Sciatic nerve (tissue), 2 donors: ENCODE data around the gene CADPS2. TPM values are rescaled to one million over a fixed set of nuclear protein-coding genes. Genes with fewer than 3 reads are reported as not detected.

ENCODE experiments used
- ATAC-seq: fragments of 200-7000 bp; cut with Tn5 transposase; one replicate; pipeline ENCODE4 v1.9.1; 2020; ENCODE audit warnings: mild to moderate bottlenecking, moderate library complexity
- DNase-seq: peaks from one replicate; pipeline ENCODE4 v3.0.0-alpha.2; 2020; ENCODE audit warnings: low spot score
- intact Hi-C: fragments of 100-400 bp; cut with DNase I; formaldehyde crosslinking; loops from one replicate; pipeline ENCODE4 v1.14.2; 2022
- total RNA-seq: library from RNA; stranded (reverse); fragmentation: NEBNext Ultra II Directional; extraction: Animal tissue kit (Norgen Biotek cat#: 25700); gene quantifications from one replicate; pipeline ENCODE4 v1.2.1, GENCODE V29; 2021
- donor health status: DM: no; HTN: no; CAD: no.
- donor health status: DM: no; HTN: no; CAD: no.

Gene CADPS2
- total RNA-seq, 1 donor from 2014 or later = 11.0 TPM

GRCh38 chr7:122521767-122522166 is 364.5 kb downstream of the CADPS2 start:
- DNase-seq = no peak
- ATAC-seq = no peak
- intact Hi-C loops = no loop called here

- ATAC-seq = no peak
- DNase-seq = no peak
- intact Hi-C loops = no loop called here
These were observed 365.2 kb downstream of the CADPS2 start for GRCh38 chr7:122520971-122521555.

GRCh38 chr7:122518488-122518887 is 367.8 kb downstream of the CADPS2 start:
- no peak for DNase-seq
- intact Hi-C loops = no loop called here
- ATAC-seq = no peak

GRCh38 chr7:122517576-122517975 is 368.7 kb downstream of the CADPS2 start:
- DNase-seq = no peak
- ATAC-seq = no peak
- intact Hi-C loops = no loop called here

GRCh38 chr7:122515404-122515803 is 370.9 kb downstream of the CADPS2 start:
- ATAC-seq (no peak), DNase-seq (no peak)
- intact Hi-C loops = no loop called here

GRCh38 chr7:122511268-122511667 is 375.0 kb downstream of the CADPS2 start:
- intact Hi-C loops = no loop called here
- DNase-seq (no peak), ATAC-seq (no peak)

- ATAC-seq (no peak), DNase-seq (no peak)
- intact Hi-C loops = no loop called here
These were observed 378.7 kb downstream of the CADPS2 start for GRCh38 chr7:122507591-122507990.

- ATAC-seq (no peak), DNase-seq (no peak)
- intact Hi-C loops = no loop called here
These were observed 394.3 kb downstream of the CADPS2 start for GRCh38 chr7:122492007-122492406.

- intact Hi-C loops = no loop called here
- ATAC-seq = no peak
- DNase-seq = no peak
These were observed 398.0 kb downstream of the CADPS2 start for GRCh38 chr7:122488241-122488640.

GRCh38 chr7:122487131-122487530 is 399.1 kb downstream of the CADPS2 start:
- DNase-seq = no peak
- intact Hi-C loops = no loop called here
- no peak for ATAC-seq

GRCh38 chr7:122485856-122486255 is 400.4 kb downstream of the CADPS2 start:
- ATAC-seq = no peak
- DNase-seq = no peak
- intact Hi-C loops = no loop called here

- ATAC-seq (no peak), DNase-seq (no peak)
- intact Hi-C loops = no loop called here
These were observed 404.0 kb downstream of the CADPS2 start for GRCh38 chr7:122482212-122482611.

GRCh38 chr7:122470859-122471258 is 415.4 kb downstream of the CADPS2 start:
- intact Hi-C loops = no loop called here
- ATAC-seq = no peak
- no peak for DNase-seq

- DNase-seq (no peak), ATAC-seq (no peak)
- intact Hi-C loops = no loop called here
These were observed 417.3 kb downstream of the CADPS2 start for GRCh38 chr7:122468945-122469344.

- ATAC-seq (no peak), DNase-seq (no peak)
- intact Hi-C loops = no loop called here
These were observed 418.4 kb downstream of the CADPS2 start for GRCh38 chr7:122467661-122468449.

- intact Hi-C loops = no loop called here
- DNase-seq = no peak
- ATAC-seq = no peak
These were observed 421.0 kb downstream of the CADPS2 start for GRCh38 chr7:122465296-122465695.

- intact Hi-C loops = no loop called here
- DNase-seq (no peak), ATAC-seq (no peak)
These were observed 422.6 kb downstream of the CADPS2 start for GRCh38 chr7:122463631-122464030.

GRCh38 chr7:122460936-122461335 is 425.3 kb downstream of the CADPS2 start:
- no peak for DNase-seq
- no peak for ATAC-seq
- intact Hi-C loops = no loop called here

- DNase-seq (no peak), ATAC-seq (no peak)
- intact Hi-C loops = no loop called here
These were observed 428.3 kb downstream of the CADPS2 start for GRCh38 chr7:122457969-122458368.

- ATAC-seq (no peak), DNase-seq (no peak)
- intact Hi-C loops = no loop called here
These were observed 428.9 kb downstream of the CADPS2 start for GRCh38 chr7:122457325-122457724.
